ENCODE measurements around the gene MT3. TPM values are rescaled to one million over a fixed set of nuclear protein-coding genes. Genes with fewer than 3 reads are reported as not detected.

Gene MT3
- total RNA-seq, 6 experiments from 2014 or later, result 0.62 TPM; not detected in 5

DNA sequence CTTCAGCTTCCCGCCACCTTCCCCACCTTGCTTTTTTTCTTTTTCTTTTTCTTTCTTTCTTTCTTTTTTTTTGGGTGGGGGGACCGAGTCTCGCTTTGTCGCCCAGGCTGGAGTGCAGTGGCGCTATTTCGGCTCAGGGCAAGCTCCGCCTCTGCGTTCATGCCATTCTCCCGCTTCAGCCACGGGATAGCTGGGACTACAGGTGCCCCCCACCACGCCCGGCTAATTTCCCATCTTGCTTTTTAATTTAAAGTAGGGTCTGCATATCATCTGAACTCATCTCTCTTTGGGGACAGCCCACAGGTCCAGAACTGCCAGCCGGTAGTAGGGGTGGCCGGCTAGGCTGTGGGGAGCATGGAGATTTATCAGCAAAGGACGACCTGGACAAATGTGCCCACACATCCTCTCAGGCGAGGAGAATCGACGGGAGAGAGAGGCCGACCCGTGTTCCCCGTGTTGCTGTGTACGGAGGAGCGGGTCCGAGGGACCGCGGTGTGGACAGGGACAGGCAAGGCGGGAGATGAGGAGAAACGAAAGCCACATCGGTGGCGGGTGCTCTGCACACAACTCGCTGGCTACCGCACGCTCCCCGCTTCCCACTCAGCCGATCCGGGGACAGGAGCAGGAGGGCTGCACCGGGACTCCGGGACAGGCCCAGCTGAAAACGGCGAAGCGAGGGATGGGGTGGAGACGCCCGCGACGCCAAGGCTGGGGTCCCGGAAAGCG lies 45.5 kb downstream of the MT3 start:
- no peak for TF ChIP-seq POLR2A (IDR thresholded peaks at IDR 0.05)
- TF ChIP-seq, protein P1, sequence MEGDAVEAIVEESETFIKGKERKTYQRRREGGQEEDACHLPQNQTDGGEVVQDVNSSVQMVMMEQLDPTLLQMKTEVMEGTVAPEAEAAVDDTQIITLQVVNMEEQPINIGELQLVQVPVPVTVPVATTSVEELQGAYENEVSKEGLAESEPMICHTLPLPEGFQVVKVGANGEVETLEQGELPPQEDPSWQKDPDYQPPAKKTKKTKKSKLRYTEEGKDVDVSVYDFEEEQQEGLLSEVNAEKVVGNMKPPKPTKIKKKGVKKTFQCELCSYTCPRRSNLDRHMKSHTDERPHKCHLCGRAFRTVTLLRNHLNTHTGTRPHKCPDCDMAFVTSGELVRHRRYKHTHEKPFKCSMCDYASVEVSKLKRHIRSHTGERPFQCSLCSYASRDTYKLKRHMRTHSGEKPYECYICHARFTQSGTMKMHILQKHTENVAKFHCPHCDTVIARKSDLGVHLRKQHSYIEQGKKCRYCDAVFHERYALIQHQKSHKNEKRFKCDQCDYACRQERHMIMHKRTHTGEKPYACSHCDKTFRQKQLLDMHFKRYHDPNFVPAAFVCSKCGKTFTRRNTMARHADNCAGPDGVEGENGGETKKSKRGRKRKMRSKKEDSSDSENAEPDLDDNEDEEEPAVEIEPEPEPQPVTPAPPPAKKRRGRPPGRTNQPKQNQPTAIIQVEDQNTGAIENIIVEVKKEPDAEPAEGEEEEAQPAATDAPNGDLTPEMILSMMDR (IDR thresholded peaks at IDR 0.05), result no peak
- H3K27ac ChIP-seq, result no peak overlapping the region
- no peaks in the 10 kb centered on the region for H3K36me3 ChIP-seq
- intact Hi-C loops (cut with DNase I), result no loop called here
- WGBS (ENCODE audit: insufficient coverage, low coverage, low lambda C conversion rate, missing lambda C conversion rate), result 36% methylated on average over 15 of the region's 47 CpGs
- H3K4me1 ChIP-seq, result peaks cover 0 to 25% (median 3%) of the 10 kb centered on the region in 4 donors
- ATAC-seq (no peak), DNase-seq (peak in 1 of 3 donors; percentile 50)
- H3K4me3 ChIP-seq, result peak overlapping the region in 1 of 3 donors; percentile 65
- H3K27me3 ChIP-seq, result no peaks in the 10 kb centered on the region
- H3K9me3 ChIP-seq, result no peaks in the 10 kb centered on the region

DNA sequence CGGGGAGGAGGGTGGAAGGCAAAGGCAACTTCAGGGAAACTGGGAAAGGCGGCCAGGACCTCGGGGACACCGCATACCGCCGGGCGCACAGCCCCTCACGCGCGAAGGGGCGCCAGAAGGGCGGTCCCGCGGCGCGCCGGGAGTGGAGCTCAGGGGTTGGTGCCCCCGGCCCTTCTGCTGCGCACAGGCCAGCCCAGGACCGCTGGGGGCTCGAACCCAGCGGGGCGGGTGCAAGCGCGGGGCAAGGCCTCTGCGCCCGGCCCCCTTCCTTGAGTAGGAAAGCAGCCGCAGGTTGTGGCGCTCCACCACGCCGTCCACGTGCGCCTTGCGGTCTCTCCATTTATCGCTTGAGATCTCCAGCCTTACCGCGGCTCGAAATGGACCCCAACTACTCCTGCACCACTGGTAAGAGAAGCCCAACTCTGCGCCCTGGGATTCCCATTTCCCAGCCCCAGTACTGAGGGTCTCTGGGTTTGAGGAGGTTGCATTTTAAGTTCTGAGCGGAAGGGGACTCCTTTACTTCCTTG lies 46.2 kb downstream of the MT3 start:
- Histone ChIP-seq H3K4me3 (no peak overlapping the region), H3K4me1 (peaks cover 0 to 25% (median 3%) of the 10 kb centered on the region in 4 donors), H3K27me3 (no peaks in the 10 kb centered on the region), H3K36me3 (no peaks in the 10 kb centered on the region), H3K9me3 (no peaks in the 10 kb centered on the region), H3K27ac (no peak overlapping the region)
- ATAC-seq (no peak), DNase-seq (peak in 1 of 3 donors; percentile 39)
- intact Hi-C loops (cut with DNase I), result no loop called here
- TF ChIP-seq, protein P1 (IDR thresholded peaks at IDR 0.05), result no peak
- TF ChIP-seq POLR2A (IDR thresholded peaks at IDR 0.05), result no peak
- WGBS (ENCODE audit: insufficient coverage, low coverage, low lambda C conversion rate, missing lambda C conversion rate), result 62% methylated on average over 4 of the region's 40 CpGs

DNA sequence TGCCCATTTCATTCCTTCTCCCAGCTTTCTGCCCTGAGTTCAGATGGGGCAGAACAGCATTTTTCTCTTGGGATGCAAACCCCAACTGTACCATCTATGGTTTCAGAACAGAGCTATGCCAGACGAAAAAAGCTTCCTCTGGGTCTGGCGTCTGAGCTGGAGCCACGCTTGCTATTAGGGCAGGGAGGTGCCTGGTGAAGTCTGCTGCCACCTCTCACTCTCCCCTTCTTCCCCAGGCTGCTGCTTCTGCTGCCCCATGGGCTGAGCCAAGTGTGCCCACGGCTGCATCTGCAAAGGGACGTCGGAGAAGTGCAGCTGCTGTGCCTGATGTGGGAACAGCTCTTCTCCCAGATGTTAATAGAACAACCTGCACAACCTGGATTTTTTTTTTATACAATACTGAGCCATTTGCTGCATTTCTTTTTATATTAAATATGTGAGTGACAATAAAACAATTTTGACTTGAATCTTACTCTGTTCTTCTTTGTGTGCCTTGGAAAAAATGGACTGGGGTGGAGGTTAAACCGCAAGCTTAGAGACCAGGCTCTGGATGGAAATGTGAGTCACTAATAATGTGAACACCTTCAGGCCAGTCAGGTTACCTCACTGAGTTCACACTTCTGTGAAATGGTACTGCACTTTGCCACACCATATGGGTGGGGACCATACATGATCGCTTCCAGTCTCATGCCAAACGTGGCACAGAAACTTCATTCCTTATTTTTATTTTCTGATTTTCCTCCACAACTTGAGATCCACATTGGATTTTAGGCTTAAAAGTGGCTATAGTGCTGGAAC lies 47.5 kb downstream of the MT3 start:
- no peak for DNase-seq
- Histone ChIP-seq H3K27ac (no peak overlapping the region), H3K27me3 (no peaks in the 10 kb centered on the region), H3K9me3 (no peaks in the 10 kb centered on the region), H3K36me3 (no peaks in the 10 kb centered on the region), H3K4me1 (peaks cover 0 to 15% (median 3%) of the 10 kb centered on the region in 4 donors), H3K4me3 (no peak overlapping the region)
- TF ChIP-seq, protein P1 (IDR thresholded peaks at IDR 0.05), result no peak
- no peak for TF ChIP-seq POLR2A (IDR thresholded peaks at IDR 0.05)
- 56% methylated on average over 9 of the region's 9 CpGs for WGBS (ENCODE audit: insufficient coverage, low coverage, low lambda C conversion rate, missing lambda C conversion rate)
- no peak for ATAC-seq
- intact Hi-C loops (cut with DNase I), result no loop called here

DNA sequence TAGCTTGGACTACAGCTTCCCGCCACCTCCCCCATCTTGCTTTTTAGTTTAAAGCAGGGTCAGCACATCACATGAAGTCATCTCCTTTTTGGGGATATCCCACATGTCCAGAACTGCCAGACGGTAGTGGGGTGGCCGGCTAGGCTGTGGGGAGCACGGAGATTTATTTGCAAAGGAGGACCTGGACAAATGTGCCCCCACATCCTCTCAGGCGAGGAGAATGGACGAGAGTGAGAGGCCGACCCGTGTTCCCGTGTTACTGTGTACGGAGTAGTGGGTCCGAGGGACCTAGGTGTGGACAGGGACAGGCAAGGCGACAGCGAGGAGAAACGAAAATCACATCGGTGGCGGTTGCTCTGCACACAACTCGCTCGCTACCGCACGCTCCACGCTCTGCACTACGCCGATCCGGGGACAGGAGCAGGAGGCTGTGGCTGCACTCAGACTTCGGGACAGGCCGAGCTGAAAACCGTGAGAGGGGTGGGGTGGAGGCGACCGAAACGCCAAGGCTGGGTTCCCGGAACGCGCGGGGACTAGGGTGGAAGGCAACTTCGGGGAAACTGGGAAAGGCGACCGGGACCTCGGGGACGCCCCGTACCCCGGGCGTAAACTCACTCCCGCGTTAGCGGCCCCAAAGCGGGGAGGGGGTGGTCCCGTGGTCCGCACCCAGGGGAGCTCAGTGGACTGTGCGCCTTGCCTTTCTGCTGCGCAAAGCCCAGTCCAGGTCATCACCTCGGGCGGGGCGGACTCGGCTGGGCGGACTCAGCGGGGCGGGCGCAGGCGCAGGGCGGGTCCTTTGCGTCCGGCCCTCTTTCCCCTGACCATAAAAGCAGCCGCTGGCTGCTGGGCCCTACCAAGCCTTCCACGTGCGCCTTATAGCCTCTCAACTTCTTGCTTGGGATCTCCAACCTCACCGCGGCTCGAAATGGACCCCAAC lies 48.8 kb downstream of the MT3 start, which contains the start of gene MT1A:
TSS of gene MT1A (plus strand) at position 853 of the 937 bp plus-strand sequence. CDS start at position 926, 73 bp downstream.
- peak within 1 kb of the TSS; percentile 69 to 78 (median 70) for H3K27ac ChIP-seq
- no peaks in the 10 kb centered on the region for H3K27me3 ChIP-seq
- ATAC-seq (peak; percentile 84 to 93 (median 87)), DNase-seq (peak; percentile 90 to 97 (median 95))
- H3K4me1 ChIP-seq, result peaks cover 0 to 23% (median 3%) of the 10 kb centered on the region in 4 donors
- intact Hi-C loops (cut with DNase I), result no loop called here
- peak within 1 kb of the TSS; percentile 35 to 60 (median 57) for H3K4me3 ChIP-seq
- no peaks in the 10 kb centered on the region for H3K9me3 ChIP-seq
- H3K36me3 ChIP-seq, result no peaks in the 10 kb centered on the region
- WGBS (ENCODE audit: insufficient coverage, low coverage, low lambda C conversion rate, missing lambda C conversion rate), result 6% methylated on average over 34 of the region's 68 CpGs
- TF ChIP-seq POLR2A (IDR thresholded peaks at IDR 0.05), result peak; percentile 96
- TF ChIP-seq, protein P1 (IDR thresholded peaks at IDR 0.05), result no peak

All from right lobe of liver (tissue), 6 donors.